ENCODE measurements around the gene AATK. TPM values are rescaled to one million over a fixed set of nuclear protein-coding genes. Genes with fewer than 3 reads are reported as not detected.

Gene AATK
- not detected in 2 replicates for total RNA-seq (2013; cell fraction: nucleolus; rRNA removed)
- total RNA-seq (2014; rRNA removed) (0.05 TPM in 1 of 2 replicates, not detected in the other), total RNA-seq (2014; rRNA removed; fragmentation: Illumina TruSeq; extraction: Trizol) (not detected in 2 replicates), total RNA-seq (2021) (not detected in 2 replicates), polyA plus RNA-seq (2011; rRNA removed) (0.04 and 0.09 TPM in 2 replicates), polyA plus RNA-seq (2014; fragmentation: Illumina TruSeq; extraction: Trizol) (not detected in 2 replicates), polyA plus RNA-seq (2014; fragmentation: Nextera tagmentation; extraction: Ambion mirVana) (not detected), polyA plus RNA-seq (2014; rRNA removed) (0.01 TPM in 1 of 2 replicates, not detected in the other), polyA plus RNA-seq (2016; fragmentation: Nextera tagmentation; extraction: Ambion mirVana) (not detected), polyA minus RNA-seq (2011; rRNA and poly(A)+ RNA removed) (not detected in 2 replicates), Bru-seq, nascent RNA (percentile 2 among the genes with signal in this experiment), BruChase-seq, experiment 1, labeled RNA remaining after a 6-hour chase (percentile 11 among the genes with signal in this experiment), BruChase-seq, experiment 2, labeled RNA remaining after a 2-hour chase (percentile 11 among the genes with signal in this experiment)
- not detected for polyA plus RNA-seq (2011; ENCODE audit: low read depth)
- 0.05 and 0.07 TPM in 2 replicates for polyA plus RNA-seq (2011; cell fraction: cytosol; rRNA removed)
- polyA plus RNA-seq (2011; cell fraction: nucleus; rRNA removed), result 0.25 and 0.28 TPM in 2 replicates
- 0.10 TPM in 1 of 2 replicates, not detected in the other for polyA plus RNA-seq (2012)
- 0.67 and 1.8 TPM in 2 replicates for polyA minus RNA-seq (2011; cell fraction: cytosol; rRNA and poly(A)+ RNA removed)
- 0.12 and 1.1 TPM in 2 replicates for polyA minus RNA-seq (2011; cell fraction: nucleus; rRNA and poly(A)+ RNA removed)
- long read RNA-seq, experiment 1, result 0 reads
- long read RNA-seq, experiment 2, result 0 reads

- Histone ChIP-seq H3K79me2 (ENCODE audit: control insufficient read depth, insufficient read depth, low read length) (no peaks in the 10 kb centered on the region), H3K4me2 (ENCODE audit: control insufficient read depth, insufficient read depth) (no peak within 1 kb of the TSS), H3K9me3 (replicated peaks; ENCODE audit: control insufficient read depth, insufficient read depth, low read length) (no peaks in the 10 kb centered on the region), H4K20me1 (ENCODE audit: control insufficient read depth, insufficient read depth) (no peaks in the 10 kb centered on the region), H2AFZ (ENCODE audit: control insufficient read depth, low read depth, low read length) (no peak within 1 kb of the TSS), H3K9ac (ENCODE audit: control insufficient read depth, insufficient read depth, low read length) (no peak within 1 kb of the TSS), H3K4me1 (ENCODE audit: control insufficient read depth, insufficient read depth, low read length) (no peaks in the 10 kb centered on the region), H3K27me3 (replicated peaks in 1 of 2; ENCODE audit: control insufficient read depth in 2 of 2, insufficient read depth in 2 of 2, low read length in 1 of 2) (no peaks in the 10 kb centered on the region; a peak in 4 of 4 replicates), H3K36me3 (ENCODE audit: control insufficient read depth in 2 of 2, insufficient read depth in 2 of 2, low read length in 1 of 2) (no peaks in the 10 kb centered on the region), H3K4me3 (no peak within 1 kb of the TSS), H3K27ac (ENCODE audit: control insufficient read depth, insufficient read depth) (no peak within 1 kb of the TSS)
- ATAC-seq (no peak), FAIRE-seq (no peak), DNase-seq (ENCODE audit: low read depth, low spot score) (no peak)
- ChIA-PET CTCF (no interaction called here), POLR2A (no interaction called here), RAD21 (ENCODE audit: unreplicated experiment) (no interaction called here), SMC1A (ENCODE audit: uncharacterized antibody, unreplicated experiment) (no interaction called here)
- WGBS (ENCODE audit: insufficient coverage, insufficient replicate concordance, low lambda C conversion rate, missing lambda C conversion rate), result 42% methylated on average over 14 of the region's 62 CpGs
- intact Hi-C loops (cut with micrococcal nuclease; ENCODE audit: unreplicated experiment) (no loop called here), in situ Hi-C loops (cut with MboI) (loop anchor here (5.0 kb wide), 1 partner anchor 51 kb away; no protein-coding TSS in a partner anchor)
- TF ChIP-seq HDGF (IDR thresholded peaks at IDR 0.05) (no peak), IRF4 (IDR thresholded peaks at IDR 0.05; ENCODE audit: low read depth, low read length) (no peak), ETV6 (conservative IDR thresholded peaks at IDR 0.05 in 1 of 2, IDR thresholded peaks at IDR 0.05 in 1 of 2; ENCODE audit: borderline replicate concordance in 1 of 2, low read depth in 1 of 2) (no peak), CHD4 (IDR thresholded peaks at IDR 0.05) (no peak), TAF1 (IDR thresholded peaks at IDR 0.05; ENCODE audit: borderline replicate concordance, low read depth, low read length) (no peak), WRNIP1 (IDR thresholded peaks at IDR 0.05; ENCODE audit: borderline replicate concordance, low read depth, low read length) (no peak), IRF5 (IDR thresholded peaks at IDR 0.05; ENCODE audit: borderline replicate concordance) (no peak), SPI1 (IDR thresholded peaks at IDR 0.05; ENCODE audit: borderline replicate concordance, insufficient read depth, low read depth, low read length) (no peak), ZNF217 (IDR thresholded peaks at IDR 0.05) (no peak), BCLAF1 (IDR thresholded peaks at IDR 0.05) (no peak), SMC3 (IDR thresholded peaks at IDR 0.05; ENCODE audit: borderline replicate concordance, low read length) (no peak), BMI1 (IDR thresholded peaks at IDR 0.05; ENCODE audit: borderline replicate concordance) (no peak)
- no TSS peak for BruUV-seq (replicated peaks)
Observed at GRCh38 chr17:81166033-81166492, at the start of gene AATK. AATK (minus strand) TSS chr17:81166221; CDS start chr17:81165992, 229 bp downstream.

Data from GM12878 (cell line).